ENCODE results near the gene RCL1. TPM values are rescaled to one million over a fixed set of nuclear protein-coding genes. Genes with fewer than 3 reads are reported as not detected.
"Not testable (repeated sequence)": the region's sequence is repeated elsewhere in the genome, so short reads cannot be mapped to it uniquely, and the experiment has no call there.

The RCL1 gene
- total RNA-seq, 1 donor from 2014 or later = 34.5 TPM

DNA sequence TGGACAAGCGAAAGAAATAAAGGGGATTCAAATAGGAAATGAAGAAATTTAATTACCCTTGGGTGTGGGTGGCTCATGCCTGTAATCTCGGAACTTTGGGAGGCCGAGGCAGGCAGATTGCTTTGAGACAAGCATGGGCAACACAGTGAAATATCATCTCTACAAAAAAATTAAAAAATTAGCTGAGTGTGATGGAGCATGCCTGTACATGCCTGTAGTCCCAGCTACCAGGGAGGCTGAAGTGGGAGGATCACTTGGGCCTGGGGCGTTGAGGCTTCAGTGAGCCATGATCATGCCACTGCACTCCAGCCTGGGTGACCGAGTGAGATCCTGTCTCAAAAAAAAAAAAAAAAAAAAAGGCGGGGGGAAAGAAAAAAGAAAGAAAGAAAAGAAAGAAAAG is 4.0 kb upstream of the RCL1 start:
- Mint-ChIP-seq H3K36me3 (ENCODE audit: low read depth) (no peaks in the 10 kb centered on the region), H3K27ac (no peak overlapping the region), H3K4me1 (ENCODE audit: low read depth) (peaks cover 24% of the 10 kb centered on the region), H3K27me3 (ENCODE audit: low read depth) (peaks cover 15% of the 10 kb centered on the region), H3K9me3 (no peaks in the 10 kb centered on the region), H3K4me3 (ENCODE audit: low read depth) (no peak overlapping the region)
- intact Hi-C loops (cut with micrococcal nuclease) = no loop called here
- no peak for DNase-seq (ENCODE audit: low spot score)

DNA sequence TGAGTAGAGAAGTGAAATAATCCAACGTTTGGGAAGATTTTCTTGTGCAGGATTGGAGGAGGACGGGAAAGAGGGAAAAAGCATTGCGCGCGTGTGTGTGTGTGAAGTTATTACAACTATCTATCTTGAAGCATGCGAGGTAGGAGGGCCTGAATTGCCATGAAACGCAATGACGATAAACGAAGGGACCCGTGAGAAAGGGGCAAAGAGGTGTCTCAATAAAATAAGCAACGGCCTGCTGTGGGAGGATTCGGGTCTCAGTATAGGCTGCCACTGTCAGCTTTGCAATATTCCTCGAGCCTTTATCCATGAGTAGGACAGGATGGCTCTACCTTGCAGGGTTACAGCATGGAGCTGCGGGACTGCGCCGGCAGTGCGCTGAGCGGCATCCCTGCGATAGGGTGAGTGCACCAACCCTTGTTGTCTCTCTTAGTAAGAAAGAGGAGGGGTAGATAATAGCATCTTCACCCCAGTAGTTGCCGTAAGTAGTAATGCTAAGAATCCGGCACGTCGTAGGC is 631 bp upstream of the RCL1 start:
- Mint-ChIP-seq H3K4me3 (ENCODE audit: low read depth) (peak overlapping the region; percentile 76), H3K27me3 (ENCODE audit: low read depth) (peaks cover 4% of the 10 kb centered on the region), H3K9me3 (no peaks in the 10 kb centered on the region), H3K27ac (peak overlapping the region; percentile 48), H3K4me1 (ENCODE audit: low read depth) (peaks cover 38% of the 10 kb centered on the region), H3K36me3 (ENCODE audit: low read depth) (peaks cover 18% of the 10 kb centered on the region)
- no peak for DNase-seq (ENCODE audit: low spot score)
- intact Hi-C loops (cut with micrococcal nuclease) = loop anchor here (1.0 to 2.0 kb wide), 6 partner anchors 41 to 837 kb away; partner anchors contain the start of genes AK3, CDC37L1 and RIC1

DNA sequence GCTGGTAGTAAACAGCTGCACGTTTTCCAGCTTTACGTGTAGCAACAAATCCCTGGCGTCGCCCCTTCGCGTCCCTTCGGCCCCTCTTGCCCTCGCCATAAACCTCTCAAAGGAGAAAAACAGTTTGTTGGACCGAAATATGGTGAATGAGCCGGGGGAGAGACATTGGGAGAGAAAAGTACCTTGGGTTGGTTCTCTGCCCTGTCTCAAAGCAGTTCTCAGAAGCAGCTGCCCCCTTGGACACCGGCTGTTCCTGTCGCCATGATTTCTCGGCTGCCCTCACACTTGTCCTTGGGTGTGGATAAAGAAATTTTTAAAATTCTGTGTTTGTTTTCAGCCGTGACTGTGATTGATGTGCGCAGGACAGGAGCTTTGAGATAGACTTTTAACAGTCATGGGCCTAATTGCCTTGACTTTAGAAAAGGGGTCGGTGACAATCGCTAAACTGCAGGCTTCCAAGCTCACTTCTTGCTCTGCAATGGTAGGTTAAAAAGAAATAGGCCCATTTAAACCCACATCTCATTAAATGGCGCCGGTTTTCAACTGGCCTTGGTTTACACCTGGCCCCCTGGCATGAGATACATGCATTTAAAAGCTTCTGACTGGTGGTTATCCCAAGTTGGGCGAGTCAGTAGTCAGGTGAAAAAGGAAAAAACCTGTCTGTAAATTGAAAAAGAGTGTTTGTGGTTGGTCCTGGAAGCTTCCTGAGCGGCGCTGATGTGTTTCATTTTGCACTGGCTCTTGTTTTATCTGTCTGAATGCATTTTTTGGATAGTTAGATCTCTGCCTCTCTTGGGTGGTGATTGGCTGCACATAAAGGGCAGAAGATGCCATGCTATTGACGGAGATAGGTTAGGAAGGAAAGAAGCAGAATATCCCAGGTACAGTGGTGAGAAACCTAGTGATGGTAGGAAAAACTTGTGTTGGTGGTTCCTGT is 983 bp downstream of the RCL1 start:
- Mint-ChIP-seq H3K9me3 (no peaks in the 10 kb centered on the region), H3K36me3 (ENCODE audit: low read depth) (peaks cover 22% of the 10 kb centered on the region), H3K27ac (peak overlapping the region; percentile 15), H3K4me1 (ENCODE audit: low read depth) (peaks cover 44% of the 10 kb centered on the region), H3K27me3 (ENCODE audit: low read depth) (peaks cover 2% of the 10 kb centered on the region), H3K4me3 (ENCODE audit: low read depth) (peak overlapping the region; percentile 93)
- no peak for DNase-seq (ENCODE audit: low spot score)
- intact Hi-C loops (cut with micrococcal nuclease) = loop anchor here (2.0 kb wide), 2 partner anchors 115 to 835 kb away; partner anchors contain the start of genes CDC37L1 and RIC1

DNA sequence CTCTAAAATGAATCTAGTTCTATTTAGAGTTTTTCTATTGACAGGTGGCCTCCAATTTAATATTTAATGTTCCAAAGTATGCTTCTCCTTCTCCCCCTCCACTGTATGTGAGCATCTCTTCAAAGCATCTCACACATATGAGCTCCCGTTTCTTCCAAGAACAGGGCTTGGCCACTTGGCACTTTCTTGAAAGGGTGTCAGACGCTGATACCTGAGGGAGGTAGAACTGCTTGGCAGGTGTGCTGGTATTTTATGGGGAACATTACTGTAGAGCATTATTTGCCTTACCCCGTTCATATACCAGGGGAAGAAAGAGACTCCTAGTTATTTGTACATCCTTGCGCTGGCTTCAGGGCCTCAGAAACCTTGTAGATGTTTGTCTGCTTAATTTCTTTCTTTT is 1.9 kb downstream of the RCL1 start:
- Mint-ChIP-seq H3K4me1 (ENCODE audit: low read depth) (peaks cover 48% of the 10 kb centered on the region), H3K27ac (no peak overlapping the region), H3K4me3 (ENCODE audit: low read depth) (peak overlapping the region; percentile 93), H3K27me3 (ENCODE audit: low read depth) (peaks cover 2% of the 10 kb centered on the region), H3K36me3 (ENCODE audit: low read depth) (peaks cover 22% of the 10 kb centered on the region), H3K9me3 (no peaks in the 10 kb centered on the region)
- no peak for DNase-seq (ENCODE audit: low spot score)
- intact Hi-C loops (cut with micrococcal nuclease) = no loop called here

DNA sequence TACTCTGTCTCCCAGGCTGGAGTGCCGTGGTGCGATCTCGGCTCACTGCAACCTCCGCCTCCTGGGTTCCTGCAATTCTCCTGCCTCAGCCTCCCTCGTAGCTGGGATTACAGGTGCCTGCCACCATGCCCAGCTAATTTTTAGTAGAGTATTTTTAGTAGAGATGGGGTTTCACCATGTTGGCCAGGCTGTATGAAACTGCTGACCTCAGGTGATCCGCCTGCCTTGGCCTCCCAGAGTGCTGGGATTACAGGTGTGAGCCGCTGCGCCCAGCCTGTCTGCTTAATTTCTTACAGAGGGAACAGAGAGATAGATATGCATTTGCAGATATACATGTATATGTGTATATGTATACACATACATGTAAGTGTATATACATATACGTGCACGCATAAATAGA is 2.4 kb downstream of the RCL1 start:
- H3K27me3 Mint-ChIP-seq (ENCODE audit: low read depth); H3K27ac Mint-ChIP-seq; H3K9me3 Mint-ChIP-seq; intact Hi-C loops (cut with micrococcal nuclease); DNase-seq (ENCODE audit: low spot score); H3K4me3 Mint-ChIP-seq (ENCODE audit: low read depth): not testable (repeated sequence)
- Mint-ChIP-seq H3K4me1 (ENCODE audit: low read depth) (peaks cover 45% of the 10 kb centered on the region), H3K36me3 (ENCODE audit: low read depth) (peaks cover 22% of the 10 kb centered on the region)

DNA sequence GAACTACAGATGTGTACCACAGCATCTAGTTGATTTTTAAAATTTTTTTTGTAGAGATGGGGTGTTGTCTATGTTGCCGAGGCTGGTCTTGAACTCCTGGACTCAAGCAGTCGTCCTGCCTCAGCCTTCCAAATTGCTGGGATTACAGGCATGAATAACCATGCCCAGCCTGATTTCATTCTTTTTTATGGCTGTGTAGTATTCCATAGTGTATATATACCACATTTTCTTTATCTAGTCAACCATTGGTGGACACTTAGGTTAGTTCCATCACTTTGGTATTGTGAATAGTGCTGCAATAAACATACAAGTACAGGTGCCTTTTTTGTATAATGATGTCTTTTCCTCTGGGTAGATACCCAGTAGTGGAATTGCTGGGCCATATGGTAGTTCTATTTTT is 3.8 kb downstream of the RCL1 start:
- no peaks in the 10 kb centered on the region for H3K9me3 Mint-ChIP-seq
- intact Hi-C loops (cut with micrococcal nuclease) = no loop called here
- H3K27me3 Mint-ChIP-seq (ENCODE audit: low read depth) = no peaks in the 10 kb centered on the region
- peaks cover 22% of the 10 kb centered on the region for H3K36me3 Mint-ChIP-seq (ENCODE audit: low read depth)
- no peak overlapping the region for H3K27ac Mint-ChIP-seq
- H3K4me1 Mint-ChIP-seq (ENCODE audit: low read depth) = peaks cover 37% of the 10 kb centered on the region
- no peak overlapping the region for H3K4me3 Mint-ChIP-seq (ENCODE audit: low read depth)
- no peak for DNase-seq (ENCODE audit: low spot score)

DNA sequence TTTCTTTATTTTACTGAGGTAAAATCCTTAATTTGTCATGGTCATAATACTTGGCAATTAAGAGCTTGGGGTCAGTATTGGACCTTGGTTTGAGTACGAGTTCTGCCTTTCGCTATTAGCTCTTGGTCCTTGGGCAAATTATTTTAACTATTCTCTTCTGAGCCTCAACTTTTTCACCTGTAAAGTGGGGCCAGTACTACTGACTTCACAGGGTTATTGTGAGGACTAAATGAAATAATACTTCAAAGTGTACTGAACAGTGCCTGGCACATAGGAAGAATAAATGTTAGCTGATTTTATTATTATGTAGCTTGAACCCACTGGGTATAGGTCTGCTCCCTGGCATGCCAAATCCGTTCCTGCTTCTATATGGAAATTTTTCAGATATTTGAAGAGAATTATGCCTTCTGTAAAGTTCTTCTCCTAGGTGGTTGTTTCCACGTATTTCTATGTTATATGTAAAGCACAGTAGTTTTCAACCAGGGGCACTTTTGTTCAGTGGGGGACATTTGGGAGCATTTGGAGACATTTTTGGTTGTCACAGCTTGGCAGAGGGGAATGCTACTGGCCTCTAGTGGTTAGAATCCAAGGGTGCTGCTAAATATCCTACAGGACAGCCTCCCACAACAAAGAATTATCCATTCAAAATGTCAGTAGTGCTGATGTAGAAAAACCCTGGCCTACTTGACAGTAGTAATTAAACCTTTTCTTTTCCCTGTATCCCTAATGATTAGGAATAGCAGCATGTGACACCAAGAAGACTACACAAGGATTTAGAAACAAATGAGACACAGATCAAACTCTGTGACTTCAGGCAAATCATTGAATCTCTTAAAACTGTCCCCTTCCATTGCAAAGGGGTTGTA is 4.5 kb downstream of the RCL1 start:
- intact Hi-C loops (cut with micrococcal nuclease) = no loop called here
- H3K27me3 Mint-ChIP-seq (ENCODE audit: low read depth) = no peaks in the 10 kb centered on the region
- H3K27ac Mint-ChIP-seq = no peak overlapping the region
- peaks cover 22% of the 10 kb centered on the region for H3K36me3 Mint-ChIP-seq (ENCODE audit: low read depth)
- H3K4me1 Mint-ChIP-seq (ENCODE audit: low read depth) = peaks cover 32% of the 10 kb centered on the region
- H3K4me3 Mint-ChIP-seq (ENCODE audit: low read depth) = no peak overlapping the region
- no peaks in the 10 kb centered on the region for H3K9me3 Mint-ChIP-seq
- no peak for DNase-seq (ENCODE audit: low spot score)

DNA sequence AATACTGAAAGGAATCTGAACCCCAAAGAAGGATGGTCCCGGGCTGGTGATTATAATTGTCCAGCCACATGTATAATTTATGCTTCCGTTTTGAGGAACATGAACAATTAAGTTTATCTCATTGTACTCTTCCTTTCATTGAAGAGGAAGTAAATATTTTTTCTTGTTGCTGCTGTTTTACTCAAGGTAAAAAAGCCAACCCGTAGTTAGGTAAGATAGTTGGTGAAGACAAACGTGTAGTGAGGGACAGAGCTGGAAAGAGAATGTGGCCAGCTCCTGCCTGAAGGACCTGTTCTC is 5.1 kb downstream of the RCL1 start:
- DNase-seq (ENCODE audit: low spot score) = no peak
- H3K27me3 Mint-ChIP-seq (ENCODE audit: low read depth) = no peaks in the 10 kb centered on the region
- peaks cover 22% of the 10 kb centered on the region for H3K36me3 Mint-ChIP-seq (ENCODE audit: low read depth)
- no peak overlapping the region for H3K4me3 Mint-ChIP-seq (ENCODE audit: low read depth)
- intact Hi-C loops (cut with micrococcal nuclease) = no loop called here
- H3K27ac Mint-ChIP-seq = no peak overlapping the region
- peaks cover 31% of the 10 kb centered on the region for H3K4me1 Mint-ChIP-seq (ENCODE audit: low read depth)
- H3K9me3 Mint-ChIP-seq = no peaks in the 10 kb centered on the region

DNA sequence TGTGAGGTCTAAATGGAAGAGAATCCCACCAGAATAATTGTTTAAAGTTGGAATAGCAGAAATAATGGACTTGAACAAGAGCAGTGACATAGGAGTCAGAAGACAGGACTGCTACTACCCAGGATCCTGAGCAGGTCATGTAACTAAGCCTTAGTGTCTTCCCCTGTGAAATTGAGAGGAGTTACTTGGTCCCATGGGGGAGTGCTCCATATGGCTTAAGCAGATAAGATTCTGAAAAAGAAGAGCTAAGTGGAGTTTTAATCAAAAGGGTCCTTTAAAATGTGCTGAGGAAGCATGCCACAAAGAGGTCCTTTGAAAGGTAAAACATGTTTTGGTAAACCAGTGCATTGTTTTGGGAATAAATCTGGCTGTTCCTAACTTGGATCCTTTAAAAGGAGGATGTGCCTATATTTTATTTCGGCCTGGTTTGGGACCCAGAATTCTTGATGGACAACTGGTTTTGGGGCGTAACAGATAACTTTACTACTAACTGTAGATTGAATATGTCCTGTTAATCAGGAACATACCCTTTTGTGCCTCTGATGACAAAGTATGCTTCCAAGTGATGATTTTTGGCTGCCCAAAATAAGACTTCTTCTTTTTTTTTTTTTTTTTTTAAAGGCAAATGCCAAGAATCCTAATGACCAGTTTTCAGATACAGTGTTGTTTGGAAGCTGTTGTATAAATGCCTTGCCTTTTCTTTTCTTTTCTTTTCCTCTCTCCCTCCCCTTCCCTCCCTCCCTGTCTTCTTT is 5.7 kb downstream of the RCL1 start:
- no peak overlapping the region for H3K27ac Mint-ChIP-seq
- intact Hi-C loops (cut with micrococcal nuclease) = no loop called here
- DNase-seq (ENCODE audit: low spot score) = no peak
- peaks cover 33% of the 10 kb centered on the region for H3K4me1 Mint-ChIP-seq (ENCODE audit: low read depth)
- no peaks in the 10 kb centered on the region for H3K27me3 Mint-ChIP-seq (ENCODE audit: low read depth)
- H3K9me3 Mint-ChIP-seq = no peaks in the 10 kb centered on the region
- no peak overlapping the region for H3K4me3 Mint-ChIP-seq (ENCODE audit: low read depth)
- peaks cover 24% of the 10 kb centered on the region for H3K36me3 Mint-ChIP-seq (ENCODE audit: low read depth)

DNA sequence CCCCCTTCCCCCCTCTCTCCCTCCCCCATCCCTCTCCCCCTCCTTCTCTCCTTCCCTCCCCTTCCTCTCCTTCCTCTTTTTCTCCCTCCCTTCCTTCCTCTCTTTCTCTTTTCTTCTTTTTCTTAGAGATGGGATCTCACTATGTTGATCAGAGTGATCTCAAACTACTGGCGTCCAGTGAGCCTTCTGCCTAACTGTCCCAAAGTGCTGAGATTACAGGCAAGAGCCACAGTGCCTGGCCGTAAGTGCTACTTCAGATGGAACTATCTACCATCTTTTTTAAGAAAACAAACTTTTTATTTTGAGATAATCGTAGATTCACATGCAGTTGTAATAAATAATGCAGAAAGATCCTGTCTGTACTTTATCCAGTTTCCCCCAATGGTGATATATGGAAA is 6.3 kb downstream of the RCL1 start:
- Mint-ChIP-seq H3K4me3 (ENCODE audit: low read depth) (no peak overlapping the region), H3K27ac (no peak overlapping the region), H3K4me1 (ENCODE audit: low read depth) (peaks cover 31% of the 10 kb centered on the region), H3K27me3 (ENCODE audit: low read depth) (no peaks in the 10 kb centered on the region), H3K36me3 (ENCODE audit: low read depth) (peaks cover 29% of the 10 kb centered on the region), H3K9me3 (no peaks in the 10 kb centered on the region)
- no peak for DNase-seq (ENCODE audit: low spot score)
- intact Hi-C loops (cut with micrococcal nuclease) = no loop called here

DNA sequence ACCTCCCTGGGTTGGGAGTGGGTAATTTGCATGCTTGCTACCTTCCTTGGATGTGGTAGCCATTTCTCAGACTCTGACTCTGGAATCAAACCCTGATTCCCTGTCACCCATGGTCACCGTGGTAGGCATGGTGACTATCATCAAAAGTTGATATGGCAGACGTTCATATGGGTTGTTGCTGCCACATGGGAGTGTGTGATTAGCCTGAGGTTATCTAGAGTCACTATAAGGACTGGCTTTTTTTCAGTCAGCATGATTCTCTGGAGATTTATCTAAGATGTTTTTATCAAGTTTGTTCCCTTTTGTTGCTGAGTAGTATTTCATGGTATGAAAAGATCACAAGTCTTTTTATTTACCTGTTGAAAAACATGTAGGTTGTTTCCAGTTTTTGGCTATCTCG is 7.0 kb downstream of the RCL1 start:
- peaks cover 24% of the 10 kb centered on the region for H3K4me1 Mint-ChIP-seq (ENCODE audit: low read depth)
- no peak for DNase-seq (ENCODE audit: low spot score)
- H3K27ac Mint-ChIP-seq = no peak overlapping the region
- peaks cover under 1% of the 10 kb centered on the region for H3K9me3 Mint-ChIP-seq
- no peak overlapping the region for H3K4me3 Mint-ChIP-seq (ENCODE audit: low read depth)
- intact Hi-C loops (cut with micrococcal nuclease) = no loop called here
- H3K27me3 Mint-ChIP-seq (ENCODE audit: low read depth) = no peaks in the 10 kb centered on the region
- H3K36me3 Mint-ChIP-seq (ENCODE audit: low read depth) = peaks cover 27% of the 10 kb centered on the region

DNA sequence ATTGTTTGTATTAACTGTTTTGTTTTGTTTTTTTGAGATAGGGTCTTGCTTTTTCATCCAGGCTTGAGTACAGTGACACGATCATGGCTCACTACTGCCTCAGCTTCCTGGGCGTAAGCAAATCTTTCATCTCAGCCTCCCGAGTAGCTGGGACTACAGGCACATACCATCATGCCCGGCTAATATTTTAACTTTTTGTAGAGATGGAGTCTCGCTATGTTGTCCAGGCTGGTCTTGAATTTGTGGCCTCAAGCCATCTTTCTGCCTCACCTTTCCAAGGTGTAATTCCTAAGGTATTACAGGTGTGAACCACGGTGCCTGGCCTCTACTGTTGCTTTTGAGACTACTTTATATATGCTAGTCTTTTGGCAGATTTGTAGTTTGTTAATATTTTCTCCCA is 8.4 kb downstream of the RCL1 start:
- DNase-seq (ENCODE audit: low spot score) = no peak
- H3K4me1 Mint-ChIP-seq (ENCODE audit: low read depth) = peaks cover 19% of the 10 kb centered on the region
- no peaks in the 10 kb centered on the region for H3K27me3 Mint-ChIP-seq (ENCODE audit: low read depth)
- H3K36me3 Mint-ChIP-seq (ENCODE audit: low read depth) = peaks cover 34% of the 10 kb centered on the region
- H3K9me3 Mint-ChIP-seq = peaks cover 13% of the 10 kb centered on the region
- intact Hi-C loops (cut with micrococcal nuclease) = no loop called here
- no peak overlapping the region for H3K27ac Mint-ChIP-seq
- H3K4me3 Mint-ChIP-seq (ENCODE audit: low read depth) = no peak overlapping the region

All from activated T-helper 2 cell treated with anti-CD3 and anti-CD28 coated beads, Interferon-gamma antibody, Interleukin-2, Interleukin-4, amounts not matched to agents 10 μg/mL and 5 μg/mL and 100 μg/mL, durations not matched to agents 14 hours and 24 hours and 36 hours (primary cell).